Measurements from ENCODE around the gene TMEM121B.

Gene TMEM121B

GRCh38 chr22:17109976-17110375 lies 11.2 kb downstream of the TMEM121B start:
- Histone ChIP-seq H3K4me3 (ENCODE audit: low read depth in 1 of 2, low read length in 2 of 2) (no peak overlapping the region), H3K9me3 (ENCODE audit: control insufficient read depth in 1 of 2, low read length in 2 of 2) (no peaks in the 10 kb centered on the region), H3K4me1 (ENCODE audit: control insufficient read depth in 1 of 2, insufficient read depth in 2 of 2, low read length in 2 of 2) (peaks cover 0 to 4% of the 10 kb centered on the region in 2 donors), H3K27me3 (ENCODE audit: low read depth, low read length) (no peaks in the 10 kb centered on the region), H3K27ac (ENCODE audit: low read length) (no peak overlapping the region), H3K36me3 (ENCODE audit: control insufficient read depth in 1 of 2, insufficient read depth in 2 of 2, low read length in 2 of 2) (peaks cover 14 to 45% of the 10 kb centered on the region in 2 donors)

- Histone ChIP-seq H3K9me3 (ENCODE audit: control insufficient read depth in 1 of 2, low read length in 2 of 2) (no peaks in the 10 kb centered on the region), H3K27me3 (ENCODE audit: low read depth, low read length) (no peaks in the 10 kb centered on the region), H3K4me1 (ENCODE audit: control insufficient read depth in 1 of 2, insufficient read depth in 2 of 2, low read length in 2 of 2) (peaks cover 0 to 4% of the 10 kb centered on the region in 2 donors), H3K27ac (ENCODE audit: low read length) (no peak overlapping the region), H3K36me3 (ENCODE audit: control insufficient read depth in 1 of 2, insufficient read depth in 2 of 2, low read length in 2 of 2) (peaks cover 18 to 52% of the 10 kb centered on the region in 2 donors), H3K4me3 (ENCODE audit: low read depth in 1 of 2, low read length in 2 of 2) (no peak overlapping the region)
Observed at GRCh38 chr22:17109113-17109865, 11.9 kb downstream of the TMEM121B start.

- Histone ChIP-seq H3K4me3 (ENCODE audit: low read depth in 1 of 2, low read length in 2 of 2) (no peak overlapping the region), H3K9me3 (ENCODE audit: control insufficient read depth in 1 of 2, low read length in 2 of 2) (no peaks in the 10 kb centered on the region), H3K27me3 (ENCODE audit: low read depth, low read length) (no peaks in the 10 kb centered on the region), H3K4me1 (ENCODE audit: control insufficient read depth in 1 of 2, insufficient read depth in 2 of 2, low read length in 2 of 2) (peaks cover 0 to 4% of the 10 kb centered on the region in 2 donors), H3K36me3 (ENCODE audit: control insufficient read depth in 1 of 2, insufficient read depth in 2 of 2, low read length in 2 of 2) (peaks cover 19 to 53% of the 10 kb centered on the region in 2 donors), H3K27ac (ENCODE audit: low read length) (no peak overlapping the region)
Observed at GRCh38 chr22:17108256-17109112, 12.7 kb downstream of the TMEM121B start.

GRCh38 chr22:17107547-17107810 lies 13.7 kb downstream of the TMEM121B start:
- Histone ChIP-seq H3K27ac (ENCODE audit: low read length) (no peak overlapping the region), H3K4me3 (ENCODE audit: low read depth in 1 of 2, low read length in 2 of 2) (no peak overlapping the region), H3K9me3 (ENCODE audit: control insufficient read depth in 1 of 2, low read length in 2 of 2) (no peaks in the 10 kb centered on the region), H3K4me1 (ENCODE audit: control insufficient read depth in 1 of 2, insufficient read depth in 2 of 2, low read length in 2 of 2) (peaks cover 0 to 4% of the 10 kb centered on the region in 2 donors), H3K27me3 (ENCODE audit: low read depth, low read length) (no peaks in the 10 kb centered on the region), H3K36me3 (ENCODE audit: control insufficient read depth in 1 of 2, insufficient read depth in 2 of 2, low read length in 2 of 2) (peaks cover 26 to 60% of the 10 kb centered on the region in 2 donors)

GRCh38 chr22:17106785-17107546 lies 14.2 kb downstream of the TMEM121B start:
- Histone ChIP-seq H3K27ac (ENCODE audit: low read length) (no peak overlapping the region), H3K9me3 (ENCODE audit: control insufficient read depth in 1 of 2, low read length in 2 of 2) (no peaks in the 10 kb centered on the region), H3K27me3 (ENCODE audit: low read depth, low read length) (no peaks in the 10 kb centered on the region), H3K4me1 (ENCODE audit: control insufficient read depth in 1 of 2, insufficient read depth in 2 of 2, low read length in 2 of 2) (peaks cover 0 to 4% of the 10 kb centered on the region in 2 donors), H3K36me3 (ENCODE audit: control insufficient read depth in 1 of 2, insufficient read depth in 2 of 2, low read length in 2 of 2) (peaks cover 31 to 65% of the 10 kb centered on the region in 2 donors), H3K4me3 (ENCODE audit: low read depth in 1 of 2, low read length in 2 of 2) (no peak overlapping the region)

GRCh38 chr22:17106161-17106784 lies 14.9 kb downstream of the TMEM121B start:
- H3K27me3 ChIP-seq (ENCODE audit: low read depth, low read length): no peaks in the 10 kb centered on the region
- no peak overlapping the region for H3K27ac ChIP-seq (ENCODE audit: low read length)
- H3K9me3 ChIP-seq (ENCODE audit: control insufficient read depth in 1 of 2, low read length in 2 of 2): no peaks in the 10 kb centered on the region
- H3K4me1 ChIP-seq (ENCODE audit: control insufficient read depth in 1 of 2, insufficient read depth in 2 of 2, low read length in 2 of 2): peaks cover 0 to 4% of the 10 kb centered on the region in 2 donors
- no peak overlapping the region for H3K4me3 ChIP-seq (ENCODE audit: low read depth in 1 of 2, low read length in 2 of 2)
- peaks cover 38 to 71% of the 10 kb centered on the region in 2 donors for H3K36me3 ChIP-seq (ENCODE audit: control insufficient read depth in 1 of 2, insufficient read depth in 2 of 2, low read length in 2 of 2)

GRCh38 chr22:17105143-17106129 lies 15.7 kb downstream of the TMEM121B start:
- no peak overlapping the region for H3K27ac ChIP-seq (ENCODE audit: low read length)

GRCh38 chr22:17104336-17104935 lies 16.7 kb downstream of the TMEM121B start:
- peaks cover 54 to 83% of the 10 kb centered on the region in 2 donors for H3K36me3 ChIP-seq (ENCODE audit: control insufficient read depth in 1 of 2, insufficient read depth in 2 of 2, low read length in 2 of 2)
- H3K27ac ChIP-seq (ENCODE audit: low read length): no peak overlapping the region
- no peaks in the 10 kb centered on the region for H3K27me3 ChIP-seq (ENCODE audit: low read depth, low read length)
- H3K9me3 ChIP-seq (ENCODE audit: control insufficient read depth in 1 of 2, low read length in 2 of 2): no peaks in the 10 kb centered on the region
- H3K4me3 ChIP-seq (ENCODE audit: low read depth in 1 of 2, low read length in 2 of 2): no peak overlapping the region
- H3K4me1 ChIP-seq (ENCODE audit: control insufficient read depth in 1 of 2, insufficient read depth in 2 of 2, low read length in 2 of 2): peaks cover 0 to 4% of the 10 kb centered on the region in 2 donors

More at GRCh38 chr22:17105143-17106129, 15.7 kb downstream of the TMEM121B start:
- no peaks in the 10 kb centered on the region for H3K9me3 ChIP-seq (ENCODE audit: control insufficient read depth in 1 of 2, low read length in 2 of 2)
- no peaks in the 10 kb centered on the region for H3K27me3 ChIP-seq (ENCODE audit: low read depth, low read length)
- no peak overlapping the region for H3K4me3 ChIP-seq (ENCODE audit: low read depth in 1 of 2, low read length in 2 of 2)
- H3K36me3 ChIP-seq (ENCODE audit: control insufficient read depth in 1 of 2, insufficient read depth in 2 of 2, low read length in 2 of 2): peaks cover 45 to 80% of the 10 kb centered on the region in 2 donors
- peaks cover 0 to 4% of the 10 kb centered on the region in 2 donors for H3K4me1 ChIP-seq (ENCODE audit: control insufficient read depth in 1 of 2, insufficient read depth in 2 of 2, low read length in 2 of 2)

GRCh38 chr22:17103351-17103750 lies 17.8 kb downstream of the TMEM121B start:
- H3K27me3 ChIP-seq (ENCODE audit: low read depth, low read length): no peaks in the 10 kb centered on the region
- H3K4me3 ChIP-seq (ENCODE audit: low read depth in 1 of 2, low read length in 2 of 2): no peak overlapping the region
- peaks cover 65 to 75% of the 10 kb centered on the region in 2 donors for H3K36me3 ChIP-seq (ENCODE audit: control insufficient read depth in 1 of 2, insufficient read depth in 2 of 2, low read length in 2 of 2)
- peaks cover 0 to 4% of the 10 kb centered on the region in 2 donors for H3K4me1 ChIP-seq (ENCODE audit: control insufficient read depth in 1 of 2, insufficient read depth in 2 of 2, low read length in 2 of 2)
- no peak overlapping the region for H3K27ac ChIP-seq (ENCODE audit: low read length)
- H3K9me3 ChIP-seq (ENCODE audit: control insufficient read depth in 1 of 2, low read length in 2 of 2): no peaks in the 10 kb centered on the region

- Histone ChIP-seq H3K9me3 (ENCODE audit: control insufficient read depth in 1 of 2, low read length in 2 of 2) (no peaks in the 10 kb centered on the region), H3K27me3 (ENCODE audit: low read depth, low read length) (no peaks in the 10 kb centered on the region), H3K36me3 (ENCODE audit: control insufficient read depth in 1 of 2, insufficient read depth in 2 of 2, low read length in 2 of 2) (peaks cover 64% of the 10 kb centered on the region in 2 donors), H3K4me1 (ENCODE audit: control insufficient read depth in 1 of 2, insufficient read depth in 2 of 2, low read length in 2 of 2) (peaks cover 0 to under 1% of the 10 kb centered on the region in 2 donors), H3K4me3 (ENCODE audit: low read depth in 1 of 2, low read length in 2 of 2) (no peak overlapping the region), H3K27ac (ENCODE audit: low read length) (no peak overlapping the region)
Observed at GRCh38 chr22:17102297-17102667, 18.9 kb downstream of the TMEM121B start.
